HG02763 (cell line): ENCODE results near the gene VANGL1.

Source experiments
- ATAC-seq: cut with Tn5 transposase; IDR thresholded peaks from one replicate; pipeline ENCODE4 v1.9.1; 2021; ENCODE audit warnings: mild to moderate bottlenecking, moderate library complexity; ENCODE audit not compliant: unreplicated experiment

VANGL1 gene

DNA sequence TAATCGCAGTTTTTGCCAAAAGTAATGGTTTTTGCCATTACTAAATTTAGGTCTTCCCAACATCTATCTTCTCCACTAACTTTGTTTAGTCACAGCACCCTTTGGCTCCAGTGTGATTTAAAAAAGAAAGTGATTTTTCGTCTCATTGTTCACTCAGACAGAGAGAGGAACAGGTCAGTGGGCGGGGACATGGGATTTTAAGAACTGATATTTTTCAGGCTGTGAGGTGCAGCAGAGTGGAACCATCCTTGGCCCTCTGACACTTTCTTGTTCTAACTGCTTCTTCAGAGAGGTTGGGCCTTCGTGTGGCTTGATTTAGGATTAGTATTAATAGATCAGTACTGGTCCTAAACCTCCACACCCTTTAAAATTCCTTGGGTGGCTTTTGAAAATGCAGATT is 88.0 kb downstream of the VANGL1 start:
- ATAC-seq = peak; percentile 86

DNA sequence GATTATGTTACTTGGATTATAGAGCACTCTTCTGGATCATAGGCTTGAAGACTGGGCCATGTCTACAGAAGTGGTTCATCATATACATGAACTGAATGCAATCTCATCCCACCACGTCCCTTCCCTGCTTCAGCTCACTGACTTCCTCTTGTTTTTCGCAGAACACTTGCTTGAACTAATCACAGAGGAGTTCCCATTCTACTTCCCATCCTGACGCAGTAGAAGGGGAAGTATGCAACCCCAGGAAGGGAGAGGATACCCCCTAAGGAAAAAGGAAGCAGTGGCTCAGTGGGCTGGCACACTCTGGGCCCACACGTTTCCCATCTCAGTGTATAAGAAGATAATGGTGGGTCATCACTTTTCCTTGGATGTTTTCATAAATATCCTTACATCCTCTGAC is 90.5 kb downstream of the VANGL1 start:
- no peak for ATAC-seq

DNA sequence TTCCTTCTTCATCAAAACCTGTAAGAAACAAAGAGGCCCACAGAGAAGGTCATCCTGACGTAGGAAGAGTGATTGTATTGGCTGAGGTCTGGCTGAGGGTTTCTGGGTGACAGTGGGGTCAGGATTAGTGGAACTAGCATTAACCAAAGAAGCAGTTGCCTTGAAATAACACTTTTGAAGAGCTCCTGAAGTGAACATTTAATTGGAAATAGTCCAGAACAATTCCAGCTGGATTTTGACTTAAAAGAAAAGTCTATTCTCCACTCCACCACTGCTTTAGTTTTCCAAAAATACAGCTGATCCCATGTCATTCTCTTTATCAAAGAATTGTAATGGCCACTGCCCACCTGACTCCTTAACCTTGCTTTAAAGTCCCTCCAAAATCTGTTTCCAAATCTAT is 99.0 kb downstream of the VANGL1 start:
- no peak for ATAC-seq

DNA sequence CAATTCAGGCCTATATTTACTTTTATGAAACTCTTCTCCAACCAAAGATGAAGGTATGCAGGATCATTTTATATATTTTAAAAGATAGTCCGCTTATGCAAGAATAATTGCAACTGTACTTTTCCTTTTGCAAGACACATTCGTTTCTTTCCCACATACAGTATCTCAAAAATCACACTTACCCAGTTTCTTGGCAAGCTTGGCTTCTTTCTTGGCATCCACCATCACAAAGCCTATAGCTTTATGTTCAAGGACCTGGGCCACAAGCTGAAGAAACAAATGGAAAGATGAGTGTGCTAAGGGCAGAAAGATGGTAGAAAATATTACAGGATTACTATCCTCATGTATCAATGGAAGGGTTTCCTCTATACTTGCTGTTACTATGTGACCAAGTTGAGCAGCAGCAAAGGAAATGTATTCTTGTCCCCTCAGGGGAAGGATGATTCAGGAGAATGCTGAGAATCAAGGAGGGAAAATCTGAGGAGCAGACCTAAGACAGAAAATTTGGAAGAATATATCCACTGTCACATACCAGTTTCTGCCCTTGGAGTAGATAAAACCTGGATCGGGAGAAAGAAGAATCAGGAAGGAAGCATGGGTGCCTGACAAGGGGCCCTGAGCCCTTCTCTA is 103.0 kb downstream of the VANGL1 start:
- no peak for ATAC-seq

DNA sequence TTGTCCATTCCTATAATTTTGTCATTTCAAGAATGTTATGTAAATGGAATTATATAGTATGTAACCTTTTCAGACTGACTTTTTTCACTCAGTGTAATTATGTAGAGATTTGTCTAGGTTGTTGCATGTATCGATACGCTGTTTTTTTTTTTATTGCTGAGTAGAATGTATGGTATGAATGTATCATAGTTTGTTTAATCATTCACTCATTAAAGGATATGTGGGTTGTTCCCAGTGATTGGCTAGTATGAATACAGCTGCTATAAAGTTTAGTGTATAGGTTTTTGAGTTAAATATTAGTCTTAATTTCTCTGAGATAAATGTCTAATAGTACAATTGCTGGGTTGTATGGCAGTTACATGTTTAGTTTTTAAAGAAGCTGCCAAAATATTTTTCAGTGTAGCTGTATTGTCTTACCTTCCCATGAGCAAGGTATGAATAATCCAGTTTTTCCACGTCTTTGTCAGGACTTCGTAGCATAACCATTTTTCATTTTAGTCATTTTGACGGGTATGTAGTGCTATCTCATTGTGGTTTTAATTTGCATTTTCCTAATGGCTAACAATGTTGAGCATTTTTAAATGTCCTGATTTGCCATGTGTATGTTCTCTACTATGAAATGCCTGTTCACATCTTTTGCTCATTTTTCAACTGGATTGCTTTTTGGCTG is 104.4 kb downstream of the VANGL1 start:
- ATAC-seq = no peak
